ENCODE results near the gene DPH7.
A peak's percentile ranks its signal among the peaks of the same experiment; 100 is the strongest.
"Not testable (repeated sequence)": the region's sequence is repeated elsewhere in the genome, so short reads cannot be mapped to it uniquely, and the experiment has no call there.

The DPH7 gene

DNA sequence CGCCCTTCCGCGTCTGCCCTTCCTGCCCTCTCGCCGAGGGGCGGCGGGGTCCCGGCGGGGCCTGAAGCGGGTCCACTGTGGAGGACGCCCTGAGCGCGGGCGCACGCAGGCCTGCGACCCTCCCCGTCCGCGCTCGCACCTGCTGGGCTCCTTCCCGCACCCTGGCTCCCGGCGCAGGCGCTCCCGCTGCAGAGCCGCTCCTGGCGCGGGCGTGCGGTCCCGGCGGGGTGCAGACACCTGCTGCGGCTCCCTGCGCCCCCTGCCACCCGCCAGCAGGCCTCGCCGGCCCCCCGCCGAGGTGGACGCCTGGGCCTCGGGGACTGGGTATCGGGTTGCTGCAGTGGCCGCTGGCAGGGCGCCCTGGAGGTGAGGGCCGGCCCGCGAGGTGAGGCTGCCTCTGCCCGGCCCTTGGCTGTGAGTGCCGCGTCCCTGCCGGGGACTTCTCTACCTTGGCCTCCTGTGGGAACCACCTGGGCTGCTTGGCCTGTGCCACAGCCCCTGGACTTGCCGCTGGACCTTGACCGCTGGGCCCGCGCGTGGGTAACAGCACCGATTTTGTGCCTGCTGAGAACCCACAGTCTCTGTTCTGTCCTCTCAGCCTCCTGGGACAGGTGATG, 27.4 kb upstream of the DPH7 start:
- Histone ChIP-seq H3K27me3 (ENCODE audit: insufficient read depth, low read length) (no peaks in the 10 kb centered on the region), H3K36me3 (ENCODE audit: insufficient read depth, low read length) (no peaks in the 10 kb centered on the region), H2AFZ (ENCODE audit: low read length, unreplicated experiment) (peak overlapping the region; percentile 89), H3K4me1 (ENCODE audit: control insufficient read depth, insufficient read depth, low read length, unreplicated experiment) (peaks cover 11% of the 10 kb centered on the region), H3K27ac (ENCODE audit: low read depth, low read length) (no peak overlapping the region), H3K79me2 (ENCODE audit: control insufficient read depth, insufficient read depth, low read length, unreplicated experiment) (peaks cover 5% of the 10 kb centered on the region), H3K4me3 (ENCODE audit: low read depth, low read length) (peak overlapping the region; percentile 98)

GRCh38 chr9:137605121-137606004, 26.6 kb upstream of the DPH7 start, which contains the start of gene ARRDC1:
TSS of gene ARRDC1 (plus strand) at chr9:137605686. CDS start at chr9:137605718, 32 bp downstream.
- peak within 1 kb of the TSS; percentile 89 for H2AFZ ChIP-seq (ENCODE audit: low read length, unreplicated experiment)
- peaks cover 11% of the 10 kb centered on the region for H3K4me1 ChIP-seq (ENCODE audit: control insufficient read depth, insufficient read depth, low read length, unreplicated experiment)
- H3K79me2 ChIP-seq (ENCODE audit: control insufficient read depth, insufficient read depth, low read length, unreplicated experiment) = peaks cover 5% of the 10 kb centered on the region
- H3K27me3 ChIP-seq (ENCODE audit: insufficient read depth, low read length) = no peaks in the 10 kb centered on the region
- no peak within 1 kb of the TSS for H3K27ac ChIP-seq (ENCODE audit: low read depth, low read length)
- no peaks in the 10 kb centered on the region for H3K36me3 ChIP-seq (ENCODE audit: insufficient read depth, low read length)
- peak within 1 kb of the TSS; percentile 98 for H3K4me3 ChIP-seq (ENCODE audit: low read depth, low read length)

- Histone ChIP-seq H2AFZ (ENCODE audit: low read length, unreplicated experiment) (no peak overlapping the region), H3K4me1 (ENCODE audit: control insufficient read depth, insufficient read depth, low read length, unreplicated experiment) (peaks cover 11% of the 10 kb centered on the region), H3K27me3 (ENCODE audit: insufficient read depth, low read length) (no peaks in the 10 kb centered on the region), H3K79me2 (ENCODE audit: control insufficient read depth, insufficient read depth, low read length, unreplicated experiment) (peaks cover 5% of the 10 kb centered on the region), H3K27ac (ENCODE audit: low read depth, low read length) (no peak overlapping the region), H3K36me3 (ENCODE audit: insufficient read depth, low read length) (no peaks in the 10 kb centered on the region), H3K4me3 (ENCODE audit: low read depth, low read length) (peak overlapping the region; percentile 62; the same call in 1 of the 2 replicates)
These were observed 25.8 kb upstream of the DPH7 start for GRCh38 chr9:137604345-137605086.

DNA sequence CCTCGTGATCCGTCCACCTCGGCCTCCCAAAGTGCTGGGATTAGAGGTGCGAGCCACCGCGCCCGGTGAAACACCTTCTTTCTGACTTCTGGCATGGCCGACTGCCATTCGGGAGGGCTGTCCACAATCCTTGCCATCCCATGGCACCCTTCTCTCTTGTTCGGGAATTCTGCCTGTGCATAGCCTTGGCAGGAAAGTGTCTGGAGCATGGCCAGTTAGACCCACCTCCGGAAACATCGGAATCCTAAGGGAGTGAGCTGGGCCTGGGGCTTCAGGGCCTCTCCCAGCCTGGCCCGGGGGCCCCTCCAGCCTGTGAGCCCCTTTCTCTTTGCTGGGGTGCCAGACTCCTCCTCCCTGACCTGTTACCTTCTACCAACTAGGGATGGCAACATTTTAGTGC, 25.2 kb upstream of the DPH7 start:
- Histone ChIP-seq H3K4me1 (ENCODE audit: control insufficient read depth, insufficient read depth, low read length, unreplicated experiment) (peaks cover 11% of the 10 kb centered on the region), H3K79me2 (ENCODE audit: control insufficient read depth, insufficient read depth, low read length, unreplicated experiment) (peaks cover 5% of the 10 kb centered on the region), H3K36me3 (ENCODE audit: insufficient read depth, low read length) (no peaks in the 10 kb centered on the region), H2AFZ (ENCODE audit: low read length, unreplicated experiment) (no peak overlapping the region), H3K4me3 (ENCODE audit: low read depth, low read length) (no peak overlapping the region), H3K27ac (ENCODE audit: low read depth, low read length) (no peak overlapping the region), H3K27me3 (ENCODE audit: insufficient read depth, low read length) (no peaks in the 10 kb centered on the region)

- Histone ChIP-seq H3K4me1 (ENCODE audit: control insufficient read depth, insufficient read depth, low read length, unreplicated experiment) (peaks cover 11% of the 10 kb centered on the region), H2AFZ (ENCODE audit: low read length, unreplicated experiment) (no peak overlapping the region), H3K36me3 (ENCODE audit: insufficient read depth, low read length) (no peaks in the 10 kb centered on the region), H3K27ac (ENCODE audit: low read depth, low read length) (no peak overlapping the region), H3K4me3 (ENCODE audit: low read depth, low read length) (no peak overlapping the region), H3K27me3 (ENCODE audit: insufficient read depth, low read length) (no peaks in the 10 kb centered on the region), H3K79me2 (ENCODE audit: control insufficient read depth, insufficient read depth, low read length, unreplicated experiment) (peaks cover 5% of the 10 kb centered on the region)
These were observed 23.9 kb upstream of the DPH7 start for GRCh38 chr9:137602661-137603060.

GRCh38 chr9:137598943-137599342, 20.2 kb upstream of the DPH7 start:
- Histone ChIP-seq H3K4me3 (ENCODE audit: low read depth, low read length) (no peak overlapping the region), H3K27ac (ENCODE audit: low read depth, low read length) (no peak overlapping the region), H3K36me3 (ENCODE audit: insufficient read depth, low read length) (no peaks in the 10 kb centered on the region), H2AFZ (ENCODE audit: low read length, unreplicated experiment) (no peak overlapping the region), H3K27me3 (ENCODE audit: insufficient read depth, low read length) (no peaks in the 10 kb centered on the region), H3K79me2 (ENCODE audit: control insufficient read depth, insufficient read depth, low read length, unreplicated experiment) (no peaks in the 10 kb centered on the region), H3K4me1 (ENCODE audit: control insufficient read depth, insufficient read depth, low read length, unreplicated experiment) (no peaks in the 10 kb centered on the region)

- not testable (repeated sequence) for H3K4me3 ChIP-seq (ENCODE audit: low read depth, low read length); H3K79me2 ChIP-seq (ENCODE audit: control insufficient read depth, insufficient read depth, low read length, unreplicated experiment); H2AFZ ChIP-seq (ENCODE audit: low read length, unreplicated experiment); H3K36me3 ChIP-seq (ENCODE audit: insufficient read depth, low read length); H3K27ac ChIP-seq (ENCODE audit: low read depth, low read length); H3K27me3 ChIP-seq (ENCODE audit: insufficient read depth, low read length); H3K4me1 ChIP-seq (ENCODE audit: control insufficient read depth, insufficient read depth, low read length, unreplicated experiment)
These were observed 17.9 kb upstream of the DPH7 start for GRCh38 chr9:137596577-137596976.

DNA sequence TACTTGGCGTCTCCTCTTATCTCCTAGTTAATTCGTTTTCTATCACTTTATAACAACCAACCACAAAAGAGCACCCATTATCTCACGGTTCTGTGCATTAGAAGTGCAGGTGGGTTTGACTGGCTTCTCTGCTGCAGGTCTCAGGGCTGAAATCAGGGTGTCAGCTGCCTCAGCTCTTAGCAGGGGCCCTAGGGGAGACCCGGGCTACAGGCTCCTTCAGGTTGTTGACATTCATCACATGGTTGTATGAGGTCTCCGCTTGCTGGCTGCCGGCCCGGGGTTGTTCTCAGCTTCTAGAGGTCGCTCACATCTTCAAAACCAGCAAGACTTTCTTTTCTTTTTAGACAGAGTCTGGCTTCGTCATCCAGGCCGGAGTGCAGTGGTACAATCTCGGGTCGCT, 14.5 kb upstream of the DPH7 start:
- Histone ChIP-seq H3K27ac (ENCODE audit: low read depth, low read length) (no peak overlapping the region), H3K4me1 (ENCODE audit: control insufficient read depth, insufficient read depth, low read length, unreplicated experiment) (peaks cover 10% of the 10 kb centered on the region), H3K27me3 (ENCODE audit: insufficient read depth, low read length) (no peaks in the 10 kb centered on the region), H3K79me2 (ENCODE audit: control insufficient read depth, insufficient read depth, low read length, unreplicated experiment) (peaks cover 20% of the 10 kb centered on the region), H2AFZ (ENCODE audit: low read length, unreplicated experiment) (no peak overlapping the region), H3K36me3 (ENCODE audit: insufficient read depth, low read length) (no peaks in the 10 kb centered on the region), H3K4me3 (ENCODE audit: low read depth, low read length) (no peak overlapping the region)

DNA sequence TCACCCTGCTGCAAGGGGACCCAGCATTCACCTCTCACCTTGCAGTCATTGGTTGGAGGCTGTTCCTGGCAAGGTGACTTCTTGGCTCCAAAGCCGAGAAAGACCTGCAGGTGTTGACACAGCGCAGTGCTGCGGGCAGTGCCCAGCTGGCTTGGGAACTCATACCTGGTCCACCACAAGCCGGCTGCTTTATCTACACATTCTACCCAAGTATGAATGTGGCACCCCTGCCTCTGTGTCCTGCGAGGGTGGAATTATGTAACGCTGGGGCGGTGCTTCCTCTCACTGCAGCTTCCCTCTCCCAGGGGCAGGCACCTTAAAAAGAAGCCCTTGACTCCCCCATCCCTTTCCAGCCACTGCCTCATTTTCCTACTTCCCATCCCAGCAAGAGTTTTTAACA, 14.0 kb upstream of the DPH7 start:
- Histone ChIP-seq H3K27ac (ENCODE audit: low read depth, low read length) (no peak overlapping the region), H3K4me3 (ENCODE audit: low read depth, low read length) (no peak overlapping the region), H3K4me1 (ENCODE audit: control insufficient read depth, insufficient read depth, low read length, unreplicated experiment) (peaks cover 10% of the 10 kb centered on the region), H3K36me3 (ENCODE audit: insufficient read depth, low read length) (no peaks in the 10 kb centered on the region), H3K27me3 (ENCODE audit: insufficient read depth, low read length) (no peaks in the 10 kb centered on the region), H3K79me2 (ENCODE audit: control insufficient read depth, insufficient read depth, low read length, unreplicated experiment) (peaks cover 24% of the 10 kb centered on the region), H2AFZ (ENCODE audit: low read length, unreplicated experiment) (no peak overlapping the region)

- peak within 1 kb of the TSS; percentile 38; the same call in 1 of the 2 replicates for H3K27ac ChIP-seq (ENCODE audit: low read depth, low read length)
- peaks cover 10% of the 10 kb centered on the region for H3K4me1 ChIP-seq (ENCODE audit: control insufficient read depth, insufficient read depth, low read length, unreplicated experiment)
- H3K36me3 ChIP-seq (ENCODE audit: insufficient read depth, low read length) = peaks cover 11% of the 10 kb centered on the region; the same call in 1 of the 2 replicates
- peak within 1 kb of the TSS; percentile 99 for H3K4me3 ChIP-seq (ENCODE audit: low read depth, low read length)
- H3K27me3 ChIP-seq (ENCODE audit: insufficient read depth, low read length) = no peaks in the 10 kb centered on the region
- H3K79me2 ChIP-seq (ENCODE audit: control insufficient read depth, insufficient read depth, low read length, unreplicated experiment) = peaks cover 36% of the 10 kb centered on the region
- H2AFZ ChIP-seq (ENCODE audit: low read length, unreplicated experiment) = peak within 1 kb of the TSS; percentile 83
These were observed 12.0 kb upstream of the DPH7 start, which contains the start of gene ZMYND19 for GRCh38 chr9:137590469-137591383. TSS of gene ZMYND19 (minus strand) at chr9:137590512. CDS start at chr9:137590263, 249 bp downstream.

All from ACC112 (cell line).